Retinal pigment epithelial cell (primary cell): Measurements from ENCODE around the gene C15orf62.

Experiments
- DNase-seq: peaks from one replicate; pipeline ENCODE4 v3.0.0-alpha.2; 2010; ENCODE audit warnings: low read depth
- H3K4me3 ChIP-seq: 2 replicates; pipeline ENCODE4 v1.5.1; 2011; ENCODE audit warnings: mild to moderate bottlenecking, low read length, control low read depth, moderate library complexity
- CTCF ChIP-seq: conservative IDR thresholded peaks from 2 replicates; pipeline ENCODE4 v1.5.1; 2011; ENCODE audit warnings: low read depth, low read length, control low read depth, inconsistent platforms

The C15orf62 gene

GRCh38 chr15:40737048-40737447 lies 32.7 kb upstream of the C15orf62 start:
- no peak overlapping the region for H3K4me3 ChIP-seq
- DNase-seq, result no peak
- no peak for TF ChIP-seq CTCF

- no peak for TF ChIP-seq CTCF
- DNase-seq, result no peak
- no peak overlapping the region for H3K4me3 ChIP-seq
These were observed 30.7 kb upstream of the C15orf62 start for GRCh38 chr15:40739047-40739446.

- no peak for DNase-seq
- no peak for TF ChIP-seq CTCF
- H3K4me3 ChIP-seq, result no peak overlapping the region
These were observed 29.9 kb upstream of the C15orf62 start for GRCh38 chr15:40739854-40740253.

- H3K4me3 ChIP-seq, result no peak overlapping the region
- no peak for DNase-seq
- TF ChIP-seq CTCF, result no peak
These were observed 26.3 kb upstream of the C15orf62 start for GRCh38 chr15:40743485-40743901.

DNA sequence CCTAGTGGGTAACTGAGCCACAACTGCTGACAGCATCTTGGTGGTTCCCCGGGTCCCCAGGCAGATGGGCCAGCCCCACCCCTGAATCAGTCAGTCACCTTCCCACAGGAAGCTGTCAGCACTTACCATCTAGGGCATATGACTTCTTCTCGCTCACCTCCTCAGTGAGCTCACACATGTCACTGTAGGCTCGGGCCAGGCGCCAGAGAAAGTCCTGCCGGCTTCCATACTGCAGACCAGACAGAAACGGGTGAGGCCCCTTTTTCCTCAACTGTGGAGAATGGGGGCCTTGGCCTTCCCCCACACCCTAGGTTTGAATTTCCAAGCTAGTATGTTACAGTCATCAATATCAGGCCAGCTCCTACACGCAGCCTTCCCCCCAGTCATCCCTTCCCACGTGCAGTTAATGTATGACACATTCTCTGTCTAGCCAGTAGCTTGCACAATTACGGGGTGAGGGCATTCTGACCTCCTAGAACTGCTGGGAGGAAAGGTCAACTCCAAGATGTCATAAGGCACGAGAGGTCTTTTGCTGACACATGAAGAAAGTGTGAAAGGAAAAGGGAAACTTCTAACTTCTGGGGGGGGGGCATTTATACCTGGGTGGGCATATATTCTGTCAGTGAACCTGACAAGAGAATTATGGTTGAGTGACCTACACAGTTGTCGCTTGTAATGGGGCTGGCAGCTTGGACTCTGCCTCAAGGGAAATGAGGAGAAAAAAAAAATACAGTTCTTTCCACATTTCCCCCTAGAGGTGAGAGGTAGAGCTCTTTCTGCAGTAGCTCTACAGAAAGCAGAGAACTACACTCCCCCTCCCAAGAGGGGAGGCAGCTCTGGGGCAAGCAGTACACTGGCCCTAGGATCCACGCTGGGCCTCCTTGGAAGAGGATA lies 25.6 kb upstream of the C15orf62 start:
- peak; percentile 27 for TF ChIP-seq CTCF
- DNase-seq, result no peak
- H3K4me3 ChIP-seq, result no peak overlapping the region

- no peak overlapping the region for H3K4me3 ChIP-seq
- no peak for DNase-seq
- TF ChIP-seq CTCF, result no peak
These were observed 25.0 kb upstream of the C15orf62 start for GRCh38 chr15:40744815-40745152.

DNA sequence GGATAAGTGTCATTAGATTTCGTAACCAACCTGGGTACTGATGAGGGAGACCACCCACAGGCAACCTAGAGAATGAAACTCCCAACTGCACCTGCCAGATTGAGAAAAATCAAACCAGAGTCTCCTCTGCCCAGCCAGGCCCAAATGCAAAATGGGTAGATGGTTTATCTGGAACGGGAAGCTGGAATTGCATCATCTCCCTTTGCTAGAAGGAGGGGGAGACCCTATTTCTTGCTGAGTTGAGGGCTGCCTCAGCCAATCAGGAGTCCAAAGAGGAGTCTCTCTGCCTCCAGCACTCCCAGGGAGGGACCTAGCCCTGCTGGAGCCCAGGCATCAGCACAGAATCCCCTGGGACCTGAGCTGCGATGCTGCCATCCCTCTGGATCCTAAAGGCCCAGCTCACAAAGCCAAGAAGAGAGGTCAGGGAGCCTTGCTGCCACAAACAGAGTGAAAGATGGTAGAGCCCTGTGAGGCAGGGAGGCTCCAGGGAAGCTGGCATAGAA lies 22.8 kb upstream of the C15orf62 start:
- DNase-seq, result no peak
- no peak overlapping the region for H3K4me3 ChIP-seq
- TF ChIP-seq CTCF, result no peak
